ENCODE data around the gene CHIT1.

Gene CHIT1

DNA sequence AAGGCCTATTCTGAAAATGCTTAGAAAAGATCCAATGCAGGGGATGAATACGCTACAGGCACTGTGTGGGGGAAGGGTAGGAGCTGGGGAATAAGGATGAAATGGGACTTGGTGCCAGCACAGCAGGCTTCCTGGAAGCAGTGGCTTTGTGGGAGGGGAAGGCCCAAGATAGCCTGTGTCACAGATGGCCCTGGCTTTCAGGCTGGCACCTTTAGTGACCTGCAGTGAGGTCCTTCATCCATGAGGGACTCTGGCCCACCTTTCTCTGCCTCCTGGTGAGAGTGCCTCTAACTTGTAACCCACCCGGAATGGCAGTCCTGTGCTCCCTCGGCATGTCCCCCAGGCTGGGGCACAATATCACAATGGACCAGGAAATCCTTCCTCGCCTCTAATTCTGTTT, 43.9 kb downstream of the CHIT1 start:
- no peak overlapping the region for H3K23ac ChIP-seq (ENCODE audit: low read depth, low read length, poor library complexity)
- H3K4me1 ChIP-seq (ENCODE audit: control insufficient read depth in 2 of 2, insufficient read depth in 1 of 2, low read depth in 1 of 2, low read length in 2 of 2): peaks cover 22 to 25% of the 10 kb centered on the region in 2 donors
- H3K36me3 ChIP-seq (replicated peaks in 1 of 2; ENCODE audit: control insufficient read depth in 2 of 2, insufficient read depth in 2 of 2, low read length in 2 of 2): no peaks in the 10 kb centered on the region
- H4K8ac ChIP-seq (ENCODE audit: low read depth, low read length): no peak overlapping the region
- no peak overlapping the region for H2AFZ ChIP-seq (ENCODE audit: low read length)
- H3K14ac ChIP-seq (ENCODE audit: low read length): no peak overlapping the region
- no peak overlapping the region for H4K91ac ChIP-seq (ENCODE audit: low read depth, low read length, poor library complexity)
- H3K4me2 ChIP-seq (ENCODE audit: insufficient read depth, low read length, poor library complexity, severe bottlenecking): no peak overlapping the region
- no peak overlapping the region for H3K27ac ChIP-seq (replicated peaks; ENCODE audit: low read length)
- H3K27me3 ChIP-seq (ENCODE audit: control insufficient read depth in 3 of 3, insufficient read depth in 3 of 3, low read depth in 1 of 3, low read length in 3 of 3): peaks cover 0 to 3% (median 0%) of the 10 kb centered on the region in 3 experiments
- DNase-seq (ENCODE audit: low spot score): no peak
- H3K9ac ChIP-seq (ENCODE audit: low read depth, low read length, poor library complexity): no peak overlapping the region
- no peak overlapping the region for H2BK120ac ChIP-seq (ENCODE audit: low read depth, low read length)
- no peaks in the 10 kb centered on the region for H3K9me3 ChIP-seq (replicated peaks in 1 of 2; ENCODE audit: control insufficient read depth in 2 of 2, insufficient read depth in 1 of 2, low read depth in 1 of 2, low read length in 2 of 2)
- no peak overlapping the region for H3K4ac ChIP-seq (ENCODE audit: low read length)
- no peaks in the 10 kb centered on the region for H3K79me1 ChIP-seq (ENCODE audit: low read depth, low read length)
- H2BK15ac ChIP-seq (ENCODE audit: low read length): no peak overlapping the region
- no peak overlapping the region for H2BK5ac ChIP-seq (ENCODE audit: low read length)
- no peak overlapping the region for H3K4me3 ChIP-seq (ENCODE audit: low read length in 2 of 2)
- H3K18ac ChIP-seq (ENCODE audit: low read length): peak overlapping the region; percentile 73
- WGBS, 2 donors (ENCODE audit: extremely low coverage in 2 of 2, insufficient read length in 2 of 2, insufficient replicate concordance in 1 of 2): no CpG with 5 or more reads among the region's 4 CpGs
- peak overlapping the region; percentile 93 for H2AK5ac ChIP-seq (ENCODE audit: low read depth, low read length)
- no peak overlapping the region for H2BK12ac ChIP-seq (ENCODE audit: low read length)

DNA sequence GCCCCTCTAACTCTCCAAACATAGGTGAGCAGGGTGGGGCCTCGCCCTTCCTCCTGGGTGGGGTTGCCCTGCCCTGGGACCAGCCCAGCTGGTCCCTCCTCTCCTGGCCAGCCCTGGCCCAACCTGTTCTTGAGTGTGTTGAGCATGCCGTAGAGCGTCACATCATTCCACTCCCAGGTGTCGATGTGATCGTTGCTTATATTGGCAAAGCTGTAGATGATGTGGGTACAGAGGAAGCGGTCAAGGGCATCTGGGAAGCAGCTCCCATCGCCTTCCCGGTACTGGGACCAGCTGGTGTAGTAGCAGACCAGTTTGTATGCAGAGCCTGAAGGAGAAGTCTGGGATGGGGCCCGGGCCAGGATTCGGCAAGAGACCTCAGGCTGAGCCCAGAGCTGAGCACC, 44.4 kb downstream of the CHIT1 start:
- H2AK5ac ChIP-seq (ENCODE audit: low read depth, low read length): peak overlapping the region; percentile 93
- no peaks in the 10 kb centered on the region for H3K79me1 ChIP-seq (ENCODE audit: low read depth, low read length)
- no peak overlapping the region for H4K91ac ChIP-seq (ENCODE audit: low read depth, low read length, poor library complexity)
- WGBS, 2 donors (ENCODE audit: extremely low coverage in 2 of 2, insufficient read length in 2 of 2, insufficient replicate concordance in 1 of 2): no CpG with 5 or more reads among the region's 10 CpGs
- no peak overlapping the region for H3K23ac ChIP-seq (ENCODE audit: low read depth, low read length, poor library complexity)
- H2AFZ ChIP-seq (ENCODE audit: low read length): no peak overlapping the region
- no peak overlapping the region for H3K4me2 ChIP-seq (ENCODE audit: insufficient read depth, low read length, poor library complexity, severe bottlenecking)
- no peak overlapping the region for H2BK12ac ChIP-seq (ENCODE audit: low read length)
- no peak overlapping the region for H3K14ac ChIP-seq (ENCODE audit: low read length)
- peaks cover 0 to 3% (median 0%) of the 10 kb centered on the region in 3 experiments for H3K27me3 ChIP-seq (ENCODE audit: control insufficient read depth in 3 of 3, insufficient read depth in 3 of 3, low read depth in 1 of 3, low read length in 3 of 3)
- H3K9me3 ChIP-seq (replicated peaks in 1 of 2; ENCODE audit: control insufficient read depth in 2 of 2, insufficient read depth in 1 of 2, low read depth in 1 of 2, low read length in 2 of 2): no peaks in the 10 kb centered on the region
- H2BK15ac ChIP-seq (ENCODE audit: low read length): no peak overlapping the region
- no peaks in the 10 kb centered on the region for H3K36me3 ChIP-seq (replicated peaks in 1 of 2; ENCODE audit: control insufficient read depth in 2 of 2, insufficient read depth in 2 of 2, low read length in 2 of 2)
- no peak overlapping the region for H3K4ac ChIP-seq (ENCODE audit: low read length)
- no peak overlapping the region for H3K9ac ChIP-seq (ENCODE audit: low read depth, low read length, poor library complexity)
- peak overlapping the region; percentile 16 for H3K18ac ChIP-seq (ENCODE audit: low read length)
- no peak overlapping the region for H2BK120ac ChIP-seq (ENCODE audit: low read depth, low read length)
- DNase-seq (ENCODE audit: low spot score): no peak
- peak overlapping the region in 1 of 2 donors; percentile 5 for H3K4me3 ChIP-seq (ENCODE audit: low read length in 2 of 2)
- no peak overlapping the region for H2BK5ac ChIP-seq (ENCODE audit: low read length)
- H4K8ac ChIP-seq (ENCODE audit: low read depth, low read length): no peak overlapping the region
- peaks cover 22 to 26% of the 10 kb centered on the region in 2 donors for H3K4me1 ChIP-seq (ENCODE audit: control insufficient read depth in 2 of 2, insufficient read depth in 1 of 2, low read depth in 1 of 2, low read length in 2 of 2)
- H3K27ac ChIP-seq (replicated peaks; ENCODE audit: low read length): no peak overlapping the region

DNA sequence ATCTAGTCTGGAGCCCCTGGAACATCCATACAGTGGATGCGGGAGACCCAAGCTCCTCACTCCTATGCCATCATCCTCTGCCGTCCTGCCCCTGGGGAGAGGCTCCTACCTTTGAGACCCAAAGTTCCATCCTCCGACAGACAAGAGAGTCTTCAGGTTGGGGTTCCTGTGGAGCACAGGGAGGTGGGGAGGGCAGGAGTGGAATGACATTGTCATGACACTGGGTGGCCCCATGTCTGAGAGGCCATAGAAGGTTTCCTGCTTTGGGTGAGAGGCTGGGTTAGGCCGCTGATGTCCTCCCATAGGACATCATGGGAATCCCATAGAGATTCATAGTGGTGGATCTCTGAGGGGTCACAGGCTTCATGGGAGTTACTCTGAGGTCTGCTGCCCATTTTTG, 45.0 kb downstream of the CHIT1 start:
- no peaks in the 10 kb centered on the region for H3K9me3 ChIP-seq (replicated peaks in 1 of 2; ENCODE audit: control insufficient read depth in 2 of 2, insufficient read depth in 1 of 2, low read depth in 1 of 2, low read length in 2 of 2)
- no peak for DNase-seq (ENCODE audit: low spot score)
- no CpG with 5 or more reads among the region's 4 CpGs for WGBS, 2 donors (ENCODE audit: extremely low coverage in 2 of 2, insufficient read length in 2 of 2, insufficient replicate concordance in 1 of 2)
- H3K14ac ChIP-seq (ENCODE audit: low read length): no peak overlapping the region
- no peak overlapping the region for H3K18ac ChIP-seq (ENCODE audit: low read length)
- H3K23ac ChIP-seq (ENCODE audit: low read depth, low read length, poor library complexity): no peak overlapping the region
- H2AFZ ChIP-seq (ENCODE audit: low read length): no peak overlapping the region
- peak overlapping the region; percentile 48 for H2AK5ac ChIP-seq (ENCODE audit: low read depth, low read length)
- no peak overlapping the region for H4K8ac ChIP-seq (ENCODE audit: low read depth, low read length)
- H2BK12ac ChIP-seq (ENCODE audit: low read length): no peak overlapping the region
- H3K79me1 ChIP-seq (ENCODE audit: low read depth, low read length): no peaks in the 10 kb centered on the region
- H4K91ac ChIP-seq (ENCODE audit: low read depth, low read length, poor library complexity): no peak overlapping the region
- H3K27me3 ChIP-seq (ENCODE audit: control insufficient read depth in 3 of 3, insufficient read depth in 3 of 3, low read depth in 1 of 3, low read length in 3 of 3): peaks cover 0 to 3% (median 0%) of the 10 kb centered on the region in 3 experiments
- peak overlapping the region; percentile 8 for H2BK15ac ChIP-seq (ENCODE audit: low read length)
- no peaks in the 10 kb centered on the region for H3K36me3 ChIP-seq (replicated peaks in 1 of 2; ENCODE audit: control insufficient read depth in 2 of 2, insufficient read depth in 2 of 2, low read length in 2 of 2)
- H3K4ac ChIP-seq (ENCODE audit: low read length): no peak overlapping the region
- H2BK120ac ChIP-seq (ENCODE audit: low read depth, low read length): no peak overlapping the region
- no peak overlapping the region for H3K4me3 ChIP-seq (ENCODE audit: low read length in 2 of 2)
- no peak overlapping the region for H3K9ac ChIP-seq (ENCODE audit: low read depth, low read length, poor library complexity)
- no peak overlapping the region for H2BK5ac ChIP-seq (ENCODE audit: low read length)
- peaks cover 22 to 31% of the 10 kb centered on the region in 2 donors for H3K4me1 ChIP-seq (ENCODE audit: control insufficient read depth in 2 of 2, insufficient read depth in 1 of 2, low read depth in 1 of 2, low read length in 2 of 2)
- H3K4me2 ChIP-seq (ENCODE audit: insufficient read depth, low read length, poor library complexity, severe bottlenecking): no peak overlapping the region
- no peak overlapping the region for H3K27ac ChIP-seq (replicated peaks; ENCODE audit: low read length)

DNA sequence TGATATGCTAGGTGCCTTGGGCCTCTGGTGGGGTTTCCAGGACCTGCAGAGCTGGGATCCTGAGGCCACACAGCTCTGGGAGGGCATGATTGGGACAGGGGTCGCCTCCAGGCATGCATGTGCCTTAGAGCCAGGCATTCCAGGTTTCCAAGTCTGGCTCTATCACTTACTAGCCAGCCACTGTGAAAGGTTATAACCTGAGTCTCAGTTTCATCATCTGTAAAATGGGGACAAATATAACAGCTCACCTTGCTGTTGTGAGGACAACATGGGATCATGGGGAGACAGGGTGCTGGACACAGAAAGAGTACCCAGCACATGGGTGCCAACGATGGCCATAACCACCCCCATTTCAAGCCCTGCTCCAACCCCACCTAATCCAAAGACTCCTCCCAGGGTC, 45.6 kb downstream of the CHIT1 start:
- Histone ChIP-seq H2BK12ac (ENCODE audit: low read length) (no peak overlapping the region), H2AFZ (ENCODE audit: low read length) (no peak overlapping the region), H3K4me3 (ENCODE audit: low read length in 2 of 2) (no peak overlapping the region), H3K4ac (ENCODE audit: low read length) (no peak overlapping the region), H3K18ac (ENCODE audit: low read length) (no peak overlapping the region), H3K23ac (ENCODE audit: low read depth, low read length, poor library complexity) (no peak overlapping the region), H3K9ac (ENCODE audit: low read depth, low read length, poor library complexity) (no peak overlapping the region), H3K9me3 (replicated peaks in 1 of 2; ENCODE audit: control insufficient read depth in 2 of 2, insufficient read depth in 1 of 2, low read depth in 1 of 2, low read length in 2 of 2) (no peaks in the 10 kb centered on the region), H2BK15ac (ENCODE audit: low read length) (peak overlapping the region; percentile 63), H2BK5ac (ENCODE audit: low read length) (no peak overlapping the region), H3K79me1 (ENCODE audit: low read depth, low read length) (no peaks in the 10 kb centered on the region), H3K4me2 (ENCODE audit: insufficient read depth, low read length, poor library complexity, severe bottlenecking) (no peak overlapping the region), H2AK5ac (ENCODE audit: low read depth, low read length) (peak overlapping the region; percentile 69), H3K14ac (ENCODE audit: low read length) (no peak overlapping the region), H3K27ac (replicated peaks; ENCODE audit: low read length) (no peak overlapping the region), H3K4me1 (ENCODE audit: control insufficient read depth in 2 of 2, insufficient read depth in 1 of 2, low read depth in 1 of 2, low read length in 2 of 2) (peaks cover 24 to 36% of the 10 kb centered on the region in 2 donors), H3K27me3 (ENCODE audit: control insufficient read depth in 3 of 3, insufficient read depth in 3 of 3, low read depth in 1 of 3, low read length in 3 of 3) (peaks cover 0 to 3% (median 0%) of the 10 kb centered on the region in 3 experiments), H3K36me3 (replicated peaks in 1 of 2; ENCODE audit: control insufficient read depth in 2 of 2, insufficient read depth in 2 of 2, low read length in 2 of 2) (no peaks in the 10 kb centered on the region), H4K91ac (ENCODE audit: low read depth, low read length, poor library complexity) (no peak overlapping the region), H4K8ac (ENCODE audit: low read depth, low read length) (no peak overlapping the region), H2BK120ac (ENCODE audit: low read depth, low read length) (no peak overlapping the region)
- WGBS, 2 donors (ENCODE audit: extremely low coverage in 2 of 2, insufficient read length in 2 of 2, insufficient replicate concordance in 1 of 2): no CpG with 5 or more reads among the region's 2 CpGs
- DNase-seq (ENCODE audit: low spot score): no peak

Measured in neuronal stem cell (in vitro differentiated cells).